GM23338 (cell line): ENCODE measurements around the gene ROR1. TPM values are rescaled to one million over a fixed set of nuclear protein-coding genes. Genes with fewer than 3 reads are reported as not detected.

Source experiments
- ATAC-seq: fragments of 200-7000 bp; cut with Tn5 transposase; 3 replicates; pipeline ENCODE4 v1.9.1; 2020
- DNase-seq: peaks from one replicate; pipeline ENCODE4 v3.0.0-alpha.2; 2015; ENCODE audit warnings: low spot score
- H2AFZ ChIP-seq: fragments of 200-600 bp; sonication (generic); 2 replicates; pipeline ENCODE4 v1.8.0; 2016; ENCODE audit warnings: antibody characterized with exemption, mild to moderate bottlenecking, moderate library complexity
- H3F3A ChIP-seq: fragments of 200-600 bp; sonication (generic); replicated peaks from 2 replicates; pipeline ENCODE4 v1.8.0; 2017; ENCODE audit warnings: antibody characterized with exemption, mixed run types, low read depth
- H3K27ac ChIP-seq: fragments of 200-600 bp; sonication (generic); 2 replicates; pipeline ENCODE4 v1.6.1; 2016; ENCODE audit warnings: low read depth
- H3K27me3 ChIP-seq: fragments of 200-600 bp; sonication (generic); 2 replicates; pipeline ENCODE4 v1.8.0; 2016; ENCODE audit warnings: mild to moderate bottlenecking, mixed run types, moderate library complexity; ENCODE audit not compliant: insufficient read depth
- H3K36me3 ChIP-seq: fragments of 200-600 bp; sonication (generic); 2 replicates; pipeline ENCODE4 v1.8.0; 2016; ENCODE audit warnings: mild to moderate bottlenecking; ENCODE audit not compliant: insufficient read depth
- H3K4me1 ChIP-seq: fragments of 200-600 bp; sonication (generic); 2 replicates; pipeline ENCODE4 v1.8.0; 2016; ENCODE audit warnings: mild to moderate bottlenecking, moderate library complexity; ENCODE audit not compliant: insufficient read depth
- H3K4me2 ChIP-seq: fragments of 200-600 bp; sonication (generic); 2 replicates; pipeline ENCODE4 v1.7.1; 2017; ENCODE audit warnings: mixed run types
- H3K4me3 ChIP-seq: fragments of 200-600 bp; sonication (generic); 2 replicates; pipeline ENCODE4 v1.6.1; 2016; ENCODE audit warnings: mixed run types
- H3K79me2 ChIP-seq: fragments of 200-600 bp; sonication (generic); replicated peaks from 2 replicates; pipeline ENCODE4 v1.8.0; 2017; ENCODE audit warnings: mild to moderate bottlenecking; ENCODE audit not compliant: insufficient read depth
- H3K9me2 ChIP-seq: fragments of 200-600 bp; sonication (generic); 2 replicates; pipeline ENCODE4 v1.8.0; 2017; ENCODE audit not compliant: insufficient read depth
- H4K20me1 ChIP-seq: fragments of 200-600 bp; sonication (generic); replicated peaks from 2 replicates; pipeline ENCODE4 v1.8.0; 2017; ENCODE audit warnings: mild to moderate bottlenecking; ENCODE audit not compliant: insufficient read depth
- H3K27ac Mint-ChIP-seq: 2 replicates; pipeline ENCODE4 v1.8.0; 2020; ENCODE audit warnings: inconsistent platforms, mild to moderate bottlenecking, moderate library complexity, mixed read lengths
- H3K27me3 Mint-ChIP-seq: 3 replicates; pipeline ENCODE4 v1.8.0; 2022; ENCODE audit warnings: low read depth, mild to moderate bottlenecking, moderate library complexity, mixed read lengths, inconsistent platforms; ENCODE audit not compliant: insufficient read depth, poor library complexity
- H3K36me3 Mint-ChIP-seq: 3 replicates; pipeline ENCODE4 v1.8.0; 2021; ENCODE audit warnings: low read depth, mild to moderate bottlenecking, inconsistent platforms, moderate library complexity, mixed read lengths
- H3K4me1 Mint-ChIP-seq: 3 replicates; pipeline ENCODE4 v1.8.0; 2020; ENCODE audit warnings: mild to moderate bottlenecking, inconsistent platforms, mixed read lengths
- H3K4me3 Mint-ChIP-seq: 3 replicates; pipeline ENCODE4 v1.8.0; 2021; ENCODE audit warnings: moderate library complexity, mild to moderate bottlenecking, inconsistent platforms, mixed read lengths
- H3K9me3 Mint-ChIP-seq: 3 replicates; pipeline ENCODE4 v1.8.0; 2020; ENCODE audit warnings: moderate library complexity, mild to moderate bottlenecking, inconsistent platforms, mixed read lengths
- CREB1 ChIP-seq: fragments of 250-450 bp; sonication (Bioruptor Pico); IDR thresholded peaks from 2 replicates; pipeline ENCODE4 v1.5.0; 2020; ENCODE audit warnings: low read depth, mild to moderate bottlenecking, moderate library complexity
- EZH2phosphoT487 ChIP-seq: fragments of 200-600 bp; sonication (generic); IDR thresholded peaks from one replicate; pipeline ENCODE4 v1.8.1; 2018; ENCODE audit warnings: antibody characterized with exemption; ENCODE audit not compliant: unreplicated experiment
- JUNB ChIP-seq: IDR thresholded peaks from one replicate; pipeline ENCODE4 v1.6.1; 2016; ENCODE audit warnings: antibody characterized with exemption; ENCODE audit not compliant: unreplicated experiment
- NANOG ChIP-seq: IDR thresholded peaks from 2 replicates; pipeline ENCODE4 v1.6.1; 2016; ENCODE audit warnings: antibody characterized with exemption, borderline replicate concordance
- POLR2AphosphoS5 ChIP-seq: IDR thresholded peaks from 2 replicates; pipeline ENCODE4 v1.6.1; 2016; ENCODE audit warnings: antibody characterized with exemption, low read depth
- STAT1 ChIP-seq: IDR thresholded peaks from one replicate; pipeline ENCODE4 v1.6.1; 2016; ENCODE audit warnings: antibody characterized with exemption; ENCODE audit not compliant: unreplicated experiment
- ZNF114 ChIP-seq: fragments of 250-450 bp; sonication (Bioruptor Pico); IDR thresholded peaks from 2 replicates; pipeline ENCODE4 v1.5.0; 2020; ENCODE audit warnings: mild to moderate bottlenecking, moderate library complexity
- ZNF331 ChIP-seq: fragments of 250-450 bp; sonication (Bioruptor Pico); IDR thresholded peaks from 2 replicates; pipeline ENCODE4 v1.5.0; 2020; ENCODE audit warnings: low read depth, mild to moderate bottlenecking, moderate library complexity
- polyA plus RNA-seq: library from polyadenylated mRNA; unstranded; fragments of >200 nt; fragmentation: Nextera tagmentation; extraction: Ambion mirVana; gene quantifications from 2 replicates; pipeline ENCODE4 v1.2.1, GENCODE V29; 2016
- total RNA-seq: library from RNA; depleted of rRNA; stranded (reverse); fragments of >200 nt; shearing (Covaris generic); gene quantifications from 2 replicates; pipeline ENCODE4 v1.2.3, GENCODE V29; 2014
- TF ChIP-seq, protein P1 (sequence below): IDR thresholded peaks from one replicate; pipeline ENCODE4 v1.6.1; 2018; ENCODE audit warnings: antibody characterized with exemption; ENCODE audit not compliant: unreplicated experiment
- TF ChIP-seq, protein P2 (sequence below), 2 experiments: fragments of 200-600 bp in 1 of 2; sonication (generic) in 1 of 2; conservative IDR thresholded peaks; 2 replicates each; pipeline versions ENCODE4 v1.5.1 to v1.6.1; 2016 to 2017; ENCODE audit warnings: antibody characterized with exemption in 2 of 2, low read depth in 2 of 2, mild to moderate bottlenecking in 2 of 2, moderate library complexity in 1 of 2

ROR1 gene
- total and polyA plus RNA-seq, 2 experiments from 2014 or later: 59.7 to 96.0 TPM

DNA sequence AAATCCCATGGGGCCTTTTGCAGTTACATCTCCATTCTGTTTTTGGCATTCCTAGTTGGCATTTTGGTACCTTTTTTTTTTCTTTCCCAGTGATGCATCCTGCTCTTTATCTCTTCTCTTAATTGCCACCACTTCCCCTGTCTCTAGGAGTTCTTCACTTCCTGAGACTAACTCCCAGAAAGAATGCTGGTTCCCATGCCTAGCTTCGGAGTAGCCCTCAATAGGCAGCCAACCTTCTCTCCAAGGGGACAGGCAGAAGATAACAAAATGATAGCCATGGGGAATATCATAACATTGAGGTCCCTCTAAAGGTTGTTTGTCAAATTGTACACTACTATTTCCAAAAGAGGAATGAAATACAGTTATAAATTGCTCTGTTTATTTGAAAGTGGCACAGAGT, 279.0 kb downstream of the ROR1 start (continued):
- TF ChIP-seq JUNB (no peak), POLR2AphosphoS5 (no peak), ZNF114 (no peak), NANOG (no peak), CREB1 (CRISPR knock-in tag) (no peak), STAT1 (no peak), ZNF331 (CRISPR knock-in tag) (no peak), EZH2phosphoT487 (no peak)
- TF ChIP-seq, protein P1, sequence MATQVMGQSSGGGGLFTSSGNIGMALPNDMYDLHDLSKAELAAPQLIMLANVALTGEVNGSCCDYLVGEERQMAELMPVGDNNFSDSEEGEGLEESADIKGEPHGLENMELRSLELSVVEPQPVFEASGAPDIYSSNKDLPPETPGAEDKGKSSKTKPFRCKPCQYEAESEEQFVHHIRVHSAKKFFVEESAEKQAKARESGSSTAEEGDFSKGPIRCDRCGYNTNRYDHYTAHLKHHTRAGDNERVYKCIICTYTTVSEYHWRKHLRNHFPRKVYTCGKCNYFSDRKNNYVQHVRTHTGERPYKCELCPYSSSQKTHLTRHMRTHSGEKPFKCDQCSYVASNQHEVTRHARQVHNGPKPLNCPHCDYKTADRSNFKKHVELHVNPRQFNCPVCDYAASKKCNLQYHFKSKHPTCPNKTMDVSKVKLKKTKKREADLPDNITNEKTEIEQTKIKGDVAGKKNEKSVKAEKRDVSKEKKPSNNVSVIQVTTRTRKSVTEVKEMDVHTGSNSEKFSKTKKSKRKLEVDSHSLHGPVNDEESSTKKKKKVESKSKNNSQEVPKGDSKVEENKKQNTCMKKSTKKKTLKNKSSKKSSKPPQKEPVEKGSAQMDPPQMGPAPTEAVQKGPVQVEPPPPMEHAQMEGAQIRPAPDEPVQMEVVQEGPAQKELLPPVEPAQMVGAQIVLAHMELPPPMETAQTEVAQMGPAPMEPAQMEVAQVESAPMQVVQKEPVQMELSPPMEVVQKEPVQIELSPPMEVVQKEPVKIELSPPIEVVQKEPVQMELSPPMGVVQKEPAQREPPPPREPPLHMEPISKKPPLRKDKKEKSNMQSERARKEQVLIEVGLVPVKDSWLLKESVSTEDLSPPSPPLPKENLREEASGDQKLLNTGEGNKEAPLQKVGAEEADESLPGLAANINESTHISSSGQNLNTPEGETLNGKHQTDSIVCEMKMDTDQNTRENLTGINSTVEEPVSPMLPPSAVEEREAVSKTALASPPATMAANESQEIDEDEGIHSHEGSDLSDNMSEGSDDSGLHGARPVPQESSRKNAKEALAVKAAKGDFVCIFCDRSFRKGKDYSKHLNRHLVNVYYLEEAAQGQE: no peak
- TF ChIP-seq, protein P2, sequence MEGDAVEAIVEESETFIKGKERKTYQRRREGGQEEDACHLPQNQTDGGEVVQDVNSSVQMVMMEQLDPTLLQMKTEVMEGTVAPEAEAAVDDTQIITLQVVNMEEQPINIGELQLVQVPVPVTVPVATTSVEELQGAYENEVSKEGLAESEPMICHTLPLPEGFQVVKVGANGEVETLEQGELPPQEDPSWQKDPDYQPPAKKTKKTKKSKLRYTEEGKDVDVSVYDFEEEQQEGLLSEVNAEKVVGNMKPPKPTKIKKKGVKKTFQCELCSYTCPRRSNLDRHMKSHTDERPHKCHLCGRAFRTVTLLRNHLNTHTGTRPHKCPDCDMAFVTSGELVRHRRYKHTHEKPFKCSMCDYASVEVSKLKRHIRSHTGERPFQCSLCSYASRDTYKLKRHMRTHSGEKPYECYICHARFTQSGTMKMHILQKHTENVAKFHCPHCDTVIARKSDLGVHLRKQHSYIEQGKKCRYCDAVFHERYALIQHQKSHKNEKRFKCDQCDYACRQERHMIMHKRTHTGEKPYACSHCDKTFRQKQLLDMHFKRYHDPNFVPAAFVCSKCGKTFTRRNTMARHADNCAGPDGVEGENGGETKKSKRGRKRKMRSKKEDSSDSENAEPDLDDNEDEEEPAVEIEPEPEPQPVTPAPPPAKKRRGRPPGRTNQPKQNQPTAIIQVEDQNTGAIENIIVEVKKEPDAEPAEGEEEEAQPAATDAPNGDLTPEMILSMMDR (conservative IDR thresholded peaks at IDR 0.05; ENCODE audit: low read depth in 2 of 2): no peak

GRCh38 chr1:64055310-64055709, 281.5 kb downstream of the ROR1 start:
- Mint-ChIP-seq H3K9me3 (no peaks in the 10 kb centered on the region; the same call in 2 of the 3 replicates), H3K27me3 (peaks cover 3% of the 10 kb centered on the region), H3K27ac (no peak overlapping the region), H3K4me3 (no peak overlapping the region), H3K4me1 (peaks cover 13% of the 10 kb centered on the region), H3K36me3 (peaks cover 23% of the 10 kb centered on the region)
- H2AFZ ChIP-seq: no peak overlapping the region
- no peaks in the 10 kb centered on the region for H3K36me3 ChIP-seq
- no peaks in the 10 kb centered on the region for H3F3A ChIP-seq
- peaks cover 6% of the 10 kb centered on the region for H3K4me1 ChIP-seq
- H3K79me2 ChIP-seq: peaks cover 4% of the 10 kb centered on the region; the same call in 1 of the 2 replicates
- H3K27me3 ChIP-seq: peaks cover 7% of the 10 kb centered on the region
- H3K4me3 ChIP-seq: no peak overlapping the region
- H4K20me1 ChIP-seq: peaks cover 19% of the 10 kb centered on the region
- DNase-seq (no peak), ATAC-seq (no peak)
- H3K9me2 ChIP-seq: no peaks in the 10 kb centered on the region
- H3K27ac ChIP-seq: no peak overlapping the region
- no peak overlapping the region for H3K4me2 ChIP-seq
- TF ChIP-seq NANOG (no peak), EZH2phosphoT487 (no peak), POLR2AphosphoS5 (no peak), ZNF331 (CRISPR knock-in tag) (no peak), STAT1 (no peak), ZNF114 (no peak)
- TF ChIP-seq, protein P1: no peak
- TF ChIP-seq, protein P2 (conservative IDR thresholded peaks at IDR 0.05; ENCODE audit: low read depth in 2 of 2): no peak
